Central memory CD4-positive, alpha-beta T cell (primary cell): ENCODE data around the gene SORCS1.
"Not testable (repeated sequence)": the region's sequence is repeated elsewhere in the genome, so short reads cannot be mapped to it uniquely, and the experiment has no call there.

Source experiments
- DNase-seq: peaks from one replicate; pipeline ENCODE4 v3.0.0; 2022

The SORCS1 gene

DNA sequence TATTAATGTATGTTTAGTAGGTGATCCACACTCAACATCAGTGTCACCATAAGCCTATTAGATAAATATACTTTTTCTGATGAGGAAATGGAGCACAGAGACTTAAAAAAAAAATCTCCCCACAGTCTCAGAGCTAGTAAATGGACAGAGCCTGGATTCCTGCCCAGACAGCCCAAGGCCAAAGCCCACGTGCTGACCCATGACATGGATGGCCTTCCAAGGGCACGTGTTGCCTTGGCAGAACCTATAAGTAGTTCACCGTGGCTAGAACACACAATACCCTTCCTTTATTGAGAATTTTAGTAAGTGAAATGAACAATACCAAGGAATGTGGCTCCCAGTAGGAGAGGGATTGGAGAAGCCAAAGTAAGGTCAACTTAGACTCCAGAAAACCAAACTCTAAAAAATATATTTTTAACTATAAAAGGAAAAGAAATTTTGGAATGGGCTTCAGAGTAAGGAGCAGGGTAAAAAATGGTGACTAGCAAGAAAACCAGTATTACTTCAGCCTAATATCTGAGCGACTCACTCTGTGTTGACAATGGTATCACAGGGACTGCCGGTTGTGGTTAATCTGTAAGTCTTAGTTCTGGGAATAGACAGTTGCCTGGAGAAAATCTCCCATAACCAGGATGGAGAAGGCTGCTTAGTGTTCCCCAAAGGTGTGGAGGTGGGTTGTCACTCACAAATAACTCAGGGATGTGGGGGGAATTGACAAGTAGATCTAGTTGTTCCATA is 223.0 kb downstream of the SORCS1 start:
- no peak for DNase-seq

DNA sequence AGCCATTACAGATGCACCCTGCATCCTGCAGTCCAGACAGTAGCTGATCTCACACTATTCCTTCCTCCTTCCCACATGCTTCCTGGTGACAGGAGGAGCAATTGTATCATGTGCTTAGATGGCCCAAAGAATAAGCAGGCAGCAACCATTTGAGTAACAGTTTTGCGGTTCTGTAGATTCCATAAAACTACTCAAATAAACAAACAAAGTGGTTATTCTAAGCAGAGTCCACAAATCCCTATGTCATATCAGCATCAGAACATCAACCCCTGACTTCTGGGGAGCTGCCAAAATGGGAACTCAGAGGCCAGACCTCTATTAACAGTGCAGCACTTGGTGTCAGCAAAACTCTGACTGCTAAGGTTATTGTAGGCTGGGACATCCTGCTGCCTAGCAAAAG is 226.0 kb downstream of the SORCS1 start:
- no peak for DNase-seq

DNA sequence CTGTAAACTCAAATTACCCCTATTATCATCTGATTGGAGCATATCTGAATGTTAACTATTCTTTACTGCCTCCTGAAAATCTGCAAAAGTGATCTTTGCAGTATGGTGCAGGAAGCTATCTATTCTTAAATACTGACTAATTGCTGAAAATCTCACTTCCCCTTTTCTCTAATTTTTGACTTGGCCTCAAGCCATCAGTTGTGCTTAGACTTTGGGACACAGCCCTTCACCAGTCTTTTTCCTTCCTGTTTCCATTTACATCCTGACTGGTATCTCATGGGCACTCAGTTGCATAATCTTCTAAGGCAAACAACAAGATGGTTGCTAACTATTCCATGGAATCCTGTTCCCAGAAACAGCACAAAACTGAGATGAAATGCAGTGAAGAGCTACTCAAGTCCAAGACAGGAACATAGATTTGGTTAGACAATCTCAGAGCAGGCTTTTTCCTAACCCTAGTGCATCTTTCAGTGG is 228.5 kb downstream of the SORCS1 start:
- DNase-seq, result no peak

DNA sequence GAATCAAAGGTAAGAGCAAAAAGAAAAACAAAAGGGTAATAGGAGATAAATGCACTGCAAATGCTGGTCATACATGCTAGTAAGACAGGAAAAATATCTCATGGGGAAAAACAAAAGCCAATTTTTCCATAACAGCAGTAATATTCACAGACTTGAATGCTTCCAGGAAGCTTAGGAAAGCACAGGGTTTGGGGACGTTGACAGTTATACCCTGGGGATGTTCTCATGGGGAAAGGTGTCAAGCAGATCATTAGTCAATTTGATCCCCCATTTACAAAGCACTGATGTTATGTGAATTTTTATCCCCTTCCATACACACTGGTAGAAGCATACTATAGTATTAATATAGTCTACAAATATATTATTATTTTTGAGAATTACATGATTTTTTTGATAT is 232.7 kb downstream of the SORCS1 start:
- DNase-seq, result no peak

DNA sequence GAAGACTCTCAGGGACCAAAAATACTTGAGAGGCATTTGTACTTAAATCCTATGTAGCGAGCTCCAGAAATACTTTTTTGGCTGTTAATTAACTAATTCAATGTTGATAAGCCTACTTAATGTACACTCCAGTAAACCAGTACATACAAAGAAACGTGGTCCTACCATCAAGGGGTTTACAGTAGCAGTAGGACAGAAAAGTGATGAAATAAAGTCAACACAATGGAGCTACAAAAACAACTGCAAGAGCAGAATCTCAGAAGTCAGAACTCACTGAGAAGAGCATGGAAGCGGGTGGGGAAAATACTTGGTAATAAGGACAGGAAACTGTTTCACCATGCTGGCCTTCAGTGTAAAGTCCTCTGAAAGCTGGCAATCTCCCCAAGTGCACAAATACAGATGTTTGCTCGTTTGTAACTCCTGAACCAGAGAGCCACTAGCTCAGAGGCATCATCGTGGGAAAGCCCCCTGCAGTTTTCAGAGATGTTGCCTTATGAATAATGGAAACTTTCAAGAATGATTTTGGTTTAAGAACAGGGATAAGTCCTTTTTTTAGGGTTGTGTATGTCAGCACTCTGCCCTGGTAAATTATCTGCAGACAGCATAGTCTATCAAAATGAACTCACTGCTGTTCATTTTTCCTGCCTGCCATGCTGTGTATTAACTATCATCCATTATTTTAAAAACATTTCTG is 233.2 kb downstream of the SORCS1 start:
- DNase-seq, result no peak

DNA sequence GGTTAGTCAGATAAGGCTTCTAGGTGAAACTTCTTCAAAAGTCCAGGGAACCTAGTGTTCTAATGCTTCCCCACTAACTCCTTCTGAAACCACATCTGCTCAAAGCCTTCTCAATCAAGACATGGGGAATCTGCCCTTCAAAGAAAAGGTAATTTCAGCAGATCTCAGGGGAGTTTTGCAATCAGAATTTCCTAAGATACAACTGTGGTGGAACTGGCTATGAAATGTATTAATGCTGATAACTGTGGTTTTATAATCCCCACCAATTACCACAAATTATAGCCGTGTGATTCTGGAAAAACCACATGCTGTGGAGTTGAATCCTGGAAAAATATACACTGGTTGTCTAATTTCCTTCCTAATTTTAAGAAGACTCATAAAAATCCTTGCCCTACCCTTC is 233.8 kb downstream of the SORCS1 start:
- no peak for DNase-seq

DNA sequence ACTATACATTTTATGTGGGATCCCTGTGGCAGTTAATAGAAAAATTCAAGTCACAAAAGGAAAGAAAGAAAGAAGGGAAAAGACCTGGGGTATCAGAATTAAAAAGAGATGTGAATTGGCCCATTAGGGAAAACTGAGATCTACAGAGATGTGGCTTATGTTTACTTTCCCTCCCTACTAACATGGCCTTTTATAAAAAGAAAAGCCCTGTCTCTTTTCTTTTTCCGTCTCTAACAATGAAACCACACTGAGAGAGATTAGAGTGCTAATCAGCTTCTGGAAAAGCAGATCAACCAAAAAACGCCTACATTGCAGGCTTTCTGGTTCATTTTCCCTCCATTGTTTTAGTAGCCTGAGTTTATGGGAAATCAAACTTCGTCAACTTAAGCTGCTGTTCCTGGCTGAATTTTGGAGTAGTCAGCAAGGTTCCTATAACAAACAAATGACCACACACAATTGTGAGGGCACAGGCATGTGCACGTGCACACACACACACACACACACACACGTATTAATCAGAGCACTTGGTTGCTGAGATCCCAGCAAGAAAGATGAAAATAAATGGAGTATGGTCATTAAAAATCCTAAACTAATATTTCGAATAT is 235.1 kb downstream of the SORCS1 start:
- no peak for DNase-seq

DNA sequence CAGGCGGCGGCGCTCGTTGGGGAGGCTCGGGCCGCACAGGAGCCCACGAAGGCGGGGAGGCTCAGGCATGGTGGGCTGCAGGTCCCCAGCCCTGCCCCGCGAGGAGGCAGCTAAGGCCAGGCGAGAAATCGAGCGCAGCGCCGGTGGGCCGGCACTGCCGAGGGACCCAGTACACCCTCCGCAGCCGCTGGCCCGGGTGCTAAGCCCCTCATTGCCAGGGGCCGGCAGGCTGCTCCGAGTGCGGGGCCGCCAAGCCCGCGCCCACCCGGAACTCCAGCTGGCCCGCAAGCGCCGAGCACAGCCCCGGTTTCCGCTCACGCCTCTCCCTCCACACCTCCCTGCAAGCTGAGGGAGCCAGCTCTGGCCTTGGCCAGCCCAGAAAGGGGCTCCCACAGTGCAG is 236.4 kb downstream of the SORCS1 start:
- DNase-seq, result not testable (repeated sequence)

DNA sequence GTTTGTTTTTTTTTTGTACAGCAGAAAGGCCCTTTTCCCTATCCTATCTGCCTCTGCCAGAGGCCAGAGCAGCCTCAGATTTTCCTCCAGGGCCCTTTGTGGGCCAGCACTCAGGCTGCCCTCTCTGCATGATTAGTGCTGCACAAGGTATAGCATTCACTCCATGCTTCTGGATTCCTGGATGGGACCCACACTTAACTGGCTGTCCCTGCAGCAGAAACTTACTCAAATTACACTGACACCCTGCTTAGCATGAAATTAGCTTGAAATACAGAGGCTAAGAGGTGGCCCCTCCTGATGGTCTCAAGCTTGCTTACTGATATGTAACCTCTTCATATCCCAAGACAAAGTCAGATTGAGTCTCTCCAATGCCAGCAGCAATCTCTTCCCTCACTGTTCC is 239.3 kb downstream of the SORCS1 start:
- no peak for DNase-seq

DNA sequence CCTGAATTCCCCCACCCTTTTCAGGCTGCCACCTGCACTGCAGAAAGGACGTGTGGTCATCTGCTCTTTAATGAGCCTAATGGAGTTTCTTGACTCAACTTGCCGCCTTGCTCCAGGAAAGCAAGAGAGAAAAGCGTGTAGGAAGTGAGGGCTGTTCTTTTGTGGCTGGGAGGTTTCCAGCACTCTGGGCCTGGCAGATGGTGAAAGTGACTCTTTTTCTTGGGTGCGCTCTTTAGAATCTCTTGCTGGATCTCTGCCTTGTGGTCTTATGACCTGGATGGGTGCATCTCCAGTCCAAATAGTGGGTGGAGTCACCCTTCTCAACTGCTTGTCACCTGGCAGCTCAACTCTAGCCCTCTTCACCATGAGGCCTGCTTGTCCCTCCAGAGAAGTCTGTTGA is 244.0 kb downstream of the SORCS1 start:
- no peak for DNase-seq

DNA sequence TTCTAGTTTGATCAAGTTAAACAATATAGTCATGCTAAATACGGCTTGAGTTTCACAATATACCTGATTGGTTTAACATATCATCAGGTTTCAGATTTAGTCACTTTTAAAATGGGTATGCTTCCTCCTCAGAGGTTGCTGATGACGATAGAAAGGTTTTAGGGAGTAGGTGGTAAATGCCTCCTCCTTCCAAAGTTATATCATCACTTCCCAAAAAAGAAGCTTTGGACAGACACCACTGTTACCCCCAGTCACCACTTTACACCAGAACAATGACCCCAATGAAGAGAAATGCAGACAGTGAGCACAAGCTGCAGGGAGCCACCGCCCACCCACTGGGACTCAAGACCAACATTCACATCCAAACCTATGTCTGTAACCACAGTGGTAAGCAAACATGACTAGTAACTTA is 244.6 kb downstream of the SORCS1 start:
- no peak for DNase-seq

DNA sequence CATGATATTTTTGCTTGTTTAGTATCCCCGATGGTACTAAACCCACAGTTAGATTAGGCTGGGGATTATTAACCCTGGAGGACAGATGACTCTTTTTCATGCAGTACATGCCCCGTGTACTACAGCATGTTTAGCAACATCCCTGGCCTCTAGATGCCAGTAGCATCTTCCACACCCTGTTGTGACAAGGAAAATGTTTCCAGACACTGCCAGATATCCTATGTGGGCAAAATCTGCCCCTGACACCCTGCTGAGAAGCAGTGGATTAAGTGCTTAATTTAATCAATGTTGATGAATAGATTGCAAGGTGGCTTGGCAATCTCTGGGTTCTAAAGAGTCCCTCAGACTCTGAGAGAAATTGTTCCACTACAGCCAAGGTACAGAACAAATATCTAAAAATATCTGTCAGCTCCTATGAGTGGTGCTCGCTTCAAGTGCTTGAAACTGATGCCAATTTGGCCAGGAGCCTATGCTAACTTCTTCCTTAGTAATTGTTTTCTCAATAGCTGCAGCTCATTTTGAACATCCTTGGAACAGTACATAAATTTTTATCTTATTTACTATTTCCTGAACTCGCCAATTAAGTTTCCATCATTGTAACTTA is 247.0 kb downstream of the SORCS1 start:
- DNase-seq, result no peak

DNA sequence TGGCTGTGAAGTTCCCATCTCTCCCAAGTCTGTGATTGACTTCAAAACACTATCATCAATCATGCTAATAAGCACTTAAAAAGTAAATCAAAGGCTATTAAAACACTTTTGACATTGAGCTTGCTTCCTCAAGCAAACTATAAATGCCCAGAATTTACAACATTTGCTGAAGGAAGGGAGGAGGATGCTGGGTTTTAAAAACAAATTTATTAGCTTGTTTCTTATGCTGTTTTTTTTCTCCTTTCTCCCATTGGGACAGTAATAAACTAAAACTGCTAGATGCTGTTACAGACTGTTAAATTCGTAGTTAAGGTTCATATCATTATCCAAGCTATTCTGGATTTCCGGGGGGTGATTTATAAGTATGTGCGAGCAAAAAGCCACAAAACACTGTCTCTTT is 250.5 kb downstream of the SORCS1 start:
- no peak for DNase-seq

DNA sequence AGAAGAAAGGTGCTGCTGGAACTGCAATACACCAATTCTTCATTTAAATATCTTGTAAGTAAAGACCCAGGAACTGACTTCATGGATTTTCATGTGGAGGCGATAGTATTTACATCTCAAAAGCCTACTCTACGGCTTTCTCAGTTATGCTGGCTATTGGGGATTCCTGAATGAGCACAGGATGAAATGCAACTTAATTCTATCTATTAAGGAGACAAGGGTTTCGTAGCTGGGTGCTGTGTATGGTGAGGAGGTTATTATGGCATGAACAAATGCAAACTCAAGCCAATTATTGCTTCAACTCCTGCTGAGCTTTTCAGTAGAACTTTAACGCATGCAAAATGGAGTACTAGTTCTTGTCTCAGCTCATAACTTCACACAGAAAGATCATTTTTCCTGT is 251.2 kb downstream of the SORCS1 start:
- DNase-seq, result no peak

DNA sequence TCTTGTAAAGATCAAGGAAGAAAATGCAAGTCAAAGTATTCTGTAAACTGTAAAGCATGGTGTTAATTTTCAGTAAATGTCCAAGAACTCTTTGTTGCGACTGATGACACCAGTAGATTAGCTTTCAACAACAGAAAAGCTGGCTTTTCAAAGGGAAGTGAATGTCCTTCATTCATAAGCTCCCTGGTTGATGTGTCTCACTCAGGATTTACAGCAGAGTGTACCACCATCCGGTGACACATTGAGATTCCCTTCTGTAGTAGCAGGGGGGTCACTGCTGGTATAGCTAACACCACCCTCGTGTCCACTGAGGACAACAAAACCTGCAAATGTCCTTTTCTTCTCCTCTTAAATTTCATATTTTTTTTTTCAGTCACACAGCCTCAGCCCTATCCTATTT is 253.4 kb downstream of the SORCS1 start:
- DNase-seq, result no peak

DNA sequence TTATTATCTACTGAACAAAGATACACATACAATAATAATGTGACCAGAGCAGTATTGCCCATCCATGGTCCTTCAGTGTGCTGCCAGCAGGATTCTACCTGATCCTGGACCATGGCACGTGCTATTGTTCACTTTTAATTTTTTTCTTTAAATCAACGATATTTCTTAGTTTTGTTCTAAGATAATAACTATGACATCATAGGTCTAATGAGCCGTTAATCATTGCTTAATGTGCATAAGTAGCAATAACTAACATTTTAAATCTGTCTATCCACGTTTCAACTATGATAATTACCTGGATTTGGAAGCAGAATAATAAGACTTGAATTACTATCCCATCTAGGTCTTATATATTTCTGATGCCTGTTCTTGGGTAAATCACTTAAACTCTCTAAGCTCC is 253.8 kb downstream of the SORCS1 start:
- DNase-seq, result no peak

DNA sequence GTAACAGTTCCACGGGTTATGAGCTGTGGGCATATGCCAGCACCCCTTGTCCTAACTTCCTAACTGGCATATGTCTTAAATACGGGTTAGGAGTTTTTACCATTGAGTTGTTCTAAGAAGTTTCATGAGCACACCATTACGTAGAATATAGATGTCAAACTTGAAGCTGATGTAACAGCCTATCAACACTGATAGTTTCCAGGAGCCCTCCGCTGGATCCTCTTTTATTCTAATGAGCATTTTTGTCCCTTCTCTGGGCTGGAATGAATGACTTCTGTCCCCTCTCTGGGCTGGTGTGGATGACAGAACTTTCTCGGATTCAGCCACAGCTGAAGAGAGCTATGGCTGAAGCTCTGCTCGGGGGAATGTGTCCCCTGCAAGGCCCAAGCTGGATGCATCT is 256.3 kb downstream of the SORCS1 start:
- no peak for DNase-seq

DNA sequence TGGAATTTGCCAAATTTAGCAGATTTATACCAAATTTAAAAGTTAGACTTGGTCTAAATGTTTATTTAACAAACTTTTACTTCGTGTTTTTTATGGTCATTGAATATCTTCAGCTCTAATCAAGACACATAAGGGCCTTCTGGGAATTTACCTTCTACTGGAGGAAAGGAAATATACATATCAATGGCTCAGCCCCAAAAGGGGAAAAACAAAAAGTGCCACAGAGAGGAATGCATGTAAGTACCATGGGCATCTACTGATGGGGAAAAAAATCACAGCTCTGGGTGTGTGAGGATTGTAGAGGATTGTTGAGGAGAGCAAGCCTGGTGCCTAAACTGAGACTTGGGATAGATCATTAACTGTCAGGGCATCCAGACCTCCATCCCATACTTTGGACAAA is 260.3 kb downstream of the SORCS1 start:
- no peak for DNase-seq

DNA sequence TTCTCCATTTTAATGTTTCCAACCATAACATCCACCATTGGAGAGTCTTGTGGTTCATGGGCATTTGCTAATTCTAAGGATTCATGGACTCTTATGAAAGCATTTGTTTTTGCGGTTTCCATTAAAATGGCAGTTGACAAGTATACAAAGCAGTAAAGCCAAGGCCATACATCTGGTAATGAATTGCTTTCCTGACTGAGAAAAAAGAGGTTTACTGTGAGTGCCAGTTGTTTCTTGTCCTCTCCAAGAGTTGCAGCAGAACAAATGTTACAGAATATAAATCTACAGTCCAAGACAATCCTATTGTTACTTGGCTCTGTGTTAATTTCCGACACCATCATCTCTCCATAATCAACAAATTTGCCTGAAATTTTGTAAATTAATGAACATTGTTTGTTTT is 261.3 kb downstream of the SORCS1 start:
- no peak for DNase-seq

DNA sequence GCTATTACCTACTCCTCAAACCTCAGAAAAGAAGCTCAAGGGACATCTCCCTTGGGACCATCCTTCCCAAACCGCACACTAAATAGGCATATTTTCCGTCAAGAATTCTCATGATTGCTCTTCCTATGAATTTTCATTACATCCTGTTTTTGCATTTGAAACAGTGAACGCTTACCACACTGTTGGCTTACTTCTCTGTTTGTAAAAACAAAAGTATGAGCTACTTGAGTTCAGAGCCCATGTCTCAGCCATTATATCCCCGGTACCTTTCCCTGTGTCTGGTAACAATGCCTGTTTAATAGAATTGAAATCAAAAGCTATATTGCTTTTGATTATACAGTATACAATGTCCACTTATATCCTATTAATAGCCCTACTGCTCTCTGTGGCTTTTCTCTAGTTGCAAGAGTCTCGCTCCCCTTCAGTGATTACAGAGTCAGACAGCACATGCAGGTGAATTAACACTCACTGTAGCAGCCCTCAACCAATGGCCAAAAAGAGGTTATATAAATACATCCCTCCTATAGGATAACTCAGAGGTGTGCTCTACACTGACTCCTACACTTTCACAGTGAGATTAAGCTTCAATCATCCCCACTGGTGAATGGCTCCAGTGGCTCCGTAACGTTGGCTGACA is 264.4 kb downstream of the SORCS1 start:
- no peak for DNase-seq

DNA sequence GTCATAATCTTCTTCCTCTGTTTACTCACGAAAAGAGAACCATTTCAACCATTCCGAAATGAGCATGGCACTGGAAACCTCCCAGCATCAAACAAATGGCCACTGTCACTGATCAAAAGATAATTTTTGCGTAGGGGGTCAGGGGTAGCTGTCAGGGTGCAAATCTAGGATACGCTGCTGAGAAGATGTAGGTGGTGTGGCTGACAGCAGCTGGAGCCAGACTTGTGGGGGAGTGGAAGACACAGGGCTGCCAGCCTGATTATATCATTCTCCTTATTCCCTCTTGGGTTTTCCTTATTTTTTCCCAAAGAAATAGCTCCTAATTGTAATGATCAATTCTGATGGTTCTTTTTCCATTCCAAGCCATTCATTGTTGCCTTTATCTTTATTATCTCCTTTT is 266.1 kb downstream of the SORCS1 start:
- no peak for DNase-seq

DNA sequence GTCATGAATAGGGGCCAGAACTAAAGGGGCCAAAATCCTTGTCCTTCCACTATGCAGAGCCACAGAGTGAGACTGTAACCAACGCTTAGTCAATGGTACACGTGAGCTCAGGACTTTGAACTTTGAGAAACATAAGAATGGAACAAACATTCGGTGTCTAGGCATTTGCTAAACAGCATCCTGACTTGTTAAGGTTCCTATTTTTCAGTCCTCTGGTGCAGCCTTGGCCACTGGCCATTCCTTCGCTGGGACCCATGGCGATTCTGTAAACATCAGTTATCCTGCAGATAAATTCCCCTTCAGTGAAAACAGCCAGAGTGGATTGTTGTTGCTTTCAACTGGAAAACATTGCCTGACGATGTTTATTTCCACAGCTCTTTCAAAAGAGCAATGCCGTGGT is 266.8 kb downstream of the SORCS1 start:
- no peak for DNase-seq

DNA sequence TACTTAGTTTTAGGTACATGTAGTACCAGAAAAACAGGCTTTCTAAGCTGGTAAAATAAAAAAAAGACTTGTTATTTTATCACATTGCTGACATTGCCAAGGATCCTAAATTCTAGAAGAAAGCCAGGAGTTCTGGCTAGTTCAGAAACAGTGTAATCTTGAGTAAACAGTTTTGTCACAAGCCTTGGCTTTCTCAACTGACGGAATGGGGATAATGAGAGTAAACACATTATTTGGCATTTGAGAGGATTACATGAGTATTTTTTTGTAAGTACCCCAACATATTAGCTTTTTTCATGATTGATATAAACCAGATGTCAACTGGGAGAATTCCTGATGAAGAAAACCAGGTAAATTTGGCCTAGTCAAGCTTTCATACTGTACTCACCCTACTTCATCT is 269.8 kb downstream of the SORCS1 start:
- DNase-seq, result no peak
